Fibroblast of pulmonary artery (primary cell): ENCODE measurements around the gene TREM1.

Experiments
- DNase-seq: peaks from one replicate; pipeline ENCODE4 v3.0.0-alpha.2; 2010; ENCODE audit warnings: low read depth
- H3K4me3 ChIP-seq: replicated peaks from 2 replicates; pipeline ENCODE4 v1.5.1; 2011; ENCODE audit warnings: low read depth, mild to moderate bottlenecking, control low read depth, low read length, moderate library complexity
- CTCF ChIP-seq: IDR thresholded peaks from 2 replicates; pipeline ENCODE4 v1.5.1; 2011; ENCODE audit warnings: mild to moderate bottlenecking, control low read depth, low read length, inconsistent platforms; ENCODE audit errors: missing control alignments

Gene TREM1

GRCh38 chr6:41280381-41281057, 6.0 kb downstream of the TREM1 start:
- no peak for TF ChIP-seq CTCF
- DNase-seq, result no peak
- no peak overlapping the region for H3K4me3 ChIP-seq

- H3K4me3 ChIP-seq, result no peak overlapping the region
- peak; percentile 79 for DNase-seq
- TF ChIP-seq CTCF, result peak; percentile 65
Measured at GRCh38 chr6:41278699-41279405, 7.6 kb downstream of the TREM1 start.

DNA sequence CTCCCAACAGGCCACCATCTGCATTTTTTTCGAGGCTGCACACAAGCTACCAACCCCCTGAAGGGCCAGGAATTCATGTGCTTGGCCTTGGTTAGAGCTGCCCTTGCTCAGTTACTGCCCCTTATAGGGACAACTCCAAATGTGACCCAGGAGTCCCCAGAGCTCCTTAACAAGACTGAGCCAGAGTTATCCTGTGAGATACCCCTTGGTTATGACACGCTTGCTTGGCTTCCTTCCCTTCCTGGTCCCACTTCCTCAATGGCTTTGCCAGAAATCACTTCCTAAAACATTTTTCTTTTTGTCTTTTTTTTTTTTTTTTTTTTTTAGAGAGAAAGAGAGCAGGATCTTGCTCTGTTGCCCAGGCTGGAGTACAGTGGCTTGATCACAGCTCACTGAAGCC, 8.9 kb downstream of the TREM1 start:
- no peak for TF ChIP-seq CTCF
- DNase-seq, result no peak
- no peak overlapping the region for H3K4me3 ChIP-seq

DNA sequence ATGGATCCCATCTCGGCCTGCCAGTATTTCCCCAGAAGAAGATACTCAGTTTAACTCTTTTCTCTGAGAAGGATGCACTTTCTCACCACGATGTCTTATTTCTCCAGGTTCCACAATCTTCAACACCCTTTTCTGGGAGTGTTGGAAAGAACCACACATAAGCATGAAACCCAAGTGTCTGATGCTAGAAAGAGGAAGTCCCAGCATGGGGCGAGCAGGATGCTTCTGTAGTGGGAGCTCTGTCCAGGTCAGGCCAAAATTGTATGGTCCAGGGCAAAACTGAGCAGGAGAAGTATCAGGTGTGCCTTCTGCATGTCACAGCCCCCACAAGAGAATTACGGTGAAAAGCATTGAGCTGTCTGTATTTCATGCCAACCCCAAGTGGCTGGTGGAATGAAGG, 11.0 kb downstream of the TREM1 start:
- TF ChIP-seq CTCF, result no peak
- H3K4me3 ChIP-seq, result no peak overlapping the region
- DNase-seq, result no peak

DNA sequence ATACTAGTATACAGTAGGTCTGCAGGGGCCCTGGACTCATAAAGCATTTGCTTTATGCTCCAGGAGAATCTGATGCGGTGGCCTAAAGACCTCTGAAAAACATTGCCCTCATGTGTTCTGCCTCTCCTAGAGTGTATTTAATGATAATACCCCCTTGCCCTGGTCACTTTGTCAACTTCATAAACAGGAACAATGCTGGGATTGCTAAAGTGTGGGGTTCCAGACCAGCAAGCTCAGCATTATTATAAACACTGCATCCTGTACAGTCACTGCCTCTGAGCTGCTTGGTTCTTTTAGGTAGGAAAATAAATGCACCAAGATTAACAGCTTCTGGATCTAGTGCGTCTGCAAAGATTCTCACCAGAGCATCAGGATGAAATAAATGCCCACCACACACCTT, 12.2 kb downstream of the TREM1 start:
- no peak overlapping the region for H3K4me3 ChIP-seq
- DNase-seq, result no peak
- TF ChIP-seq CTCF, result no peak

GRCh38 chr6:41273714-41274113, 12.8 kb downstream of the TREM1 start:
- TF ChIP-seq CTCF, result no peak
- no peak overlapping the region for H3K4me3 ChIP-seq
- no peak for DNase-seq
